LNCaP clone FGC (cell line): Measurements from ENCODE around the gene LRP8.

Experiments used
- DNase-seq: peaks from one replicate; pipeline ENCODE4 v3.0.0-alpha.2; 2011; ENCODE audit warnings: low read depth
- H3K4me3 ChIP-seq: 2 replicates; pipeline ENCODE4 v1.5.1; 2011; ENCODE audit warnings: mild to moderate bottlenecking, low read depth, low read length, control low read depth
- TF ChIP-seq, protein P1 (sequence below): IDR thresholded peaks from 2 replicates; pipeline ENCODE4 v1.5.1; 2012; ENCODE audit warnings: mild to moderate bottlenecking; ENCODE audit not compliant: control insufficient read depth, insufficient read depth; ENCODE audit errors: extremely low read depth

Gene LRP8

DNA sequence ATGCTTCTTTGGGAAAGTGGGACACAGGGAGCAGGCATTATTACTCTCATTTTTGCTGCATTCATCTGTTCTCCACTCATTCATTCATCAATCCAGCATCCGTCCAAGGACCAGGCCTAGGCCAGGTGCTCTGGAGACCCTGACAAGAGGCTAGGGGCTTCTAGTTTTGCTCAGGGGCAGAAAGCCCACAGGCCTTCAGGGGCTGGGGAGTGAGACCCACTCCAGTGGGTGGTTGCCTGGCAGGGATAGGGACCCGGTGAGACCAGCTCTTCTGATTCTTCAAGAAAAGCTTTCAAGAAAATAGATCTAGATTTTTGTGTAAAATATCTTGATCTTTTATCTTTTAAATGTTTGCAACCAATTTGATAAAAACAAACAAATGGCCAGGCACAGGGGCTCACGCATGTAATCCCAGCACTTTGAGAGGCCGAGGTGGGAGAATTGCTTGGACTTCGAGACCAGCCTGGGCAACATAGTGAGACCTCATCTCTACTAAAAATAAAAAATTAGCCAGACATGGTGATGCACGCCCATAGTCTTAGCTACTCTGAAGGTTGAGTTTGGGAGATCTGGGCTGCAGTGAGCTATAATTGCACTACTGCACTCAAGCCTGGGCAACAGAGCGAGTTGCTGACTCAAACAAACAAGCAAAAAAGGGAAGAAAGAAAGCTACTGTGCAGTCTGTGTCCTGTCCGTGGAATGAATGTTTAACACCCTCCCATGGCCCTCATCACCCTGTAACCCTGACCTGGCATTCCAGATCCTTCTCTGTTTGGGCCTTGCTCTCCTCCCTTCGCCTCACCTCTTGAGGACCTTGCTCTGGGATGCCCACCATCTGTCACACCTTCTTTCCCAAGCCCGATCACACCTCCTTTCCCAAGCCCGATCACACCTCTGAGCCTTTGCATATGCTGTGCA, 17.3 kb upstream of the LRP8 start:
- H3K4me3 ChIP-seq = no peak overlapping the region
- no peak for DNase-seq
- TF ChIP-seq, protein P1, sequence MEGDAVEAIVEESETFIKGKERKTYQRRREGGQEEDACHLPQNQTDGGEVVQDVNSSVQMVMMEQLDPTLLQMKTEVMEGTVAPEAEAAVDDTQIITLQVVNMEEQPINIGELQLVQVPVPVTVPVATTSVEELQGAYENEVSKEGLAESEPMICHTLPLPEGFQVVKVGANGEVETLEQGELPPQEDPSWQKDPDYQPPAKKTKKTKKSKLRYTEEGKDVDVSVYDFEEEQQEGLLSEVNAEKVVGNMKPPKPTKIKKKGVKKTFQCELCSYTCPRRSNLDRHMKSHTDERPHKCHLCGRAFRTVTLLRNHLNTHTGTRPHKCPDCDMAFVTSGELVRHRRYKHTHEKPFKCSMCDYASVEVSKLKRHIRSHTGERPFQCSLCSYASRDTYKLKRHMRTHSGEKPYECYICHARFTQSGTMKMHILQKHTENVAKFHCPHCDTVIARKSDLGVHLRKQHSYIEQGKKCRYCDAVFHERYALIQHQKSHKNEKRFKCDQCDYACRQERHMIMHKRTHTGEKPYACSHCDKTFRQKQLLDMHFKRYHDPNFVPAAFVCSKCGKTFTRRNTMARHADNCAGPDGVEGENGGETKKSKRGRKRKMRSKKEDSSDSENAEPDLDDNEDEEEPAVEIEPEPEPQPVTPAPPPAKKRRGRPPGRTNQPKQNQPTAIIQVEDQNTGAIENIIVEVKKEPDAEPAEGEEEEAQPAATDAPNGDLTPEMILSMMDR = no peak

DNA sequence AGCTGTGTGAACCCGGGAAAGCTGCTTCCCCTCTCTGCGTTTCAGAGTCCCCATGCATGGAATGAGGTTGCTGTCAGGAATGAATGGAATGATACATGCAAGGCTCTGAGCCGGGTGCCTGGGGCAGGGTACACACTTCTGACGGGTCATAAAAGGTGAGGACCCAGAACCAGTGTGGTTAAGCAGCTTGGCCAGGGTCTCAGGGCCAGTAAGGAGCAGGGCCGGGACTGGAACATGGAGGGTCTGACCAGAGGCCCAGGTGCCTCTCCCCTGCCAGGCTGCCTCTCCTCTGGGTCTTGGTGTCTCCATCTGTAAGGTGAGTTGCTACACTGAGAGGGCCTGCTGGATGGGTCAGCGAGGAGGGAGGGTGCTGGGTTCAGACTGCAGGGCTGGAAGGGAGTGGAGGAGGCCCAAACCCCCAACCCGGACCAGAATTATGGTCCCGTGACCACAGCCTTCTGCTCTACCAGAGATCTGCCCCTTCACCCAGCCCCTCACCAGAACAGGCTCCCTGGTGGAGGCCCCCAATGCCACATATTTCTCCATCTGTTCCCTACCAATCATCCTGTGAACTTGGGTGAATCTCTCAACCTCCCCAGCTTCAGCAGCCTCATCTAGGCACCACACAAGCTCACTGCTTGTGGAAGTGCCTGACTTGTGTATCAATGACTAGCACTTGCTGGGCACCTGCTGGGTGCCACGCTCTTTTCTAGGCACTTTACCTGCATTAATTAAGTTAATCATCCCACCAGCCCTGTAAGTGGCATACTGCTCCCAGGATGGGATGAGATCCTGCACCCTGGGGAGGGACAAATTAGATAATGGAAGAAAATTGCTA, 16.2 kb upstream of the LRP8 start:
- no peak for DNase-seq
- no peak overlapping the region for H3K4me3 ChIP-seq
- TF ChIP-seq, protein P1 = no peak

DNA sequence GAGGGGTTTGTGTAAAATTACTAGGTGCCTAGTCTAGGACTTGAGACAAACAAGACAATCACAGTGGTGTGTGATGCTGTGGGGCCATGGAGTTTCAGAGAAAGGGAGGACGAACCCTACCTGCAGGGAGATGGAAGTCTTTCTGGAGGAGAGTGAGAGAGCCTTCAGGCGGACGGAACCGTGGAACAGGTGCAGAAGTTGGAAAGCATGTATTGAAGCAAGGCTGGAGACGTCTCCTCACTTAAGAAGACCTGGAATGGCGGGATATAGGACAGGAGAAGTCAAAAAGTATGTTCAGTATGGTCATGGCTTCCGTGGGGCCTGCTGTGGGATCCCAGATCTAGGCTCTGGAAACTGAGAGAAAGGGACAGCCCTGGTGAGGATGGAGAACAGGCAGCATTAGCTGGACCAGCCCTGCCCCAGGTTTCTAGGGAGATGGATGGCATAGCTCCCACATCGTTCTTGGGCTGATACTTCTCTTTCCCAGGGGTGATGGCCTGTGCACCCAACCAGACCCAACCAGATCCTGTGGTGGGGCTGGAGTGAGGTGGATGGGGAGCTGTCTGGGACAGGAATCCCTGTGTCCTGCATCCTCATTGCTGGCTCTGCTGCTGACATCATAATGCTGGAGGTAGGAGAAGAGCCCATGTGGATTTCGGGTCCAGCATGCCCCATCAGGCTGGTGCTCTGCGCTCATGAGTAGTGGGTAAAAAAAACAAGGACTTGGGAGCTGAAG, 15.0 kb upstream of the LRP8 start:
- no peak for DNase-seq
- TF ChIP-seq, protein P1 = no peak
- H3K4me3 ChIP-seq = no peak overlapping the region

GRCh38 chr1:53341961-53342707, 14.3 kb upstream of the LRP8 start:
- no peak for DNase-seq
- TF ChIP-seq, protein P1 = no peak

DNA sequence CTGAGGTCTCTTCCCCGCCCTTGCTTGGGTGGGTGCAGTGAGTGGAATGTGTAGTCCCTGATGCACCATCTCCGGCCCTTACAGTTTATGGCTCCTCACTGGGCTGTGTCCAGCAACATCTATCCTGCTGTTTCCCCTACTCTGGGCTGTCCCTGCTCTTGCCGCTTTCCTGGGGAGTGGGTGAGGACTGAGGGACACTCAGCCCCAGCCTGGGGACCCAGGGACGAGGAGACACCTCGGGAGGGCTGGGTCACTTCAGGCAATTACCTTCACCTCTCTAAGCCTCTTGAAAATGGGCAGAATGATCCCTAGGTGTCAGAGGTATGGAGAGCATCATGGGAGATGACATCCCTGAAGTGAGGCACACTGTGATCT, 13.6 kb upstream of the LRP8 start:
- no peak for DNase-seq
- TF ChIP-seq, protein P1 = no peak
- no peak overlapping the region for H3K4me3 ChIP-seq

More at GRCh38 chr1:53341961-53342707, 14.3 kb upstream of the LRP8 start:
- H3K4me3 ChIP-seq = no peak overlapping the region
